Lower leg skin (tissue), 4 donors: ENCODE results near the gene RAD51B. TPM values are rescaled to one million over a fixed set of nuclear protein-coding genes. Genes with fewer than 3 reads are reported as not detected.
"Not testable (repeated sequence)": the region's sequence is repeated elsewhere in the genome, so short reads cannot be mapped to it uniquely, and the experiment has no call there.

ENCODE experiments used
- DNase-seq, 2 donors: peaks; one replicate each; pipeline ENCODE4 v3.0.0-alpha.2; 2019; ENCODE audit warnings: low spot score in 2 of 2
- H3K4me3 ChIP-seq: fragments of 200-600 bp; sonication (generic); 2 replicates; pipeline ENCODE4 v1.5.1; 2017; ENCODE audit warnings: mild to moderate bottlenecking, low read depth; ENCODE audit not compliant: poor library complexity, severe bottlenecking
- POLR2A ChIP-seq, 2 donors: fragments of 450-650 bp; IDR thresholded peaks; one replicate each; pipeline ENCODE4 v1.6.1; 2016 to 2017; ENCODE audit warnings: antibody characterized with exemption in 2 of 2, mild to moderate bottlenecking in 1 of 2, moderate library complexity in 1 of 2
- whole genome bisulfite sequencing, 2 donors: methylation state at CpG; one replicate each; pipeline ENCODE4 v1.1.5; 2018; 5-methylcytosine and 5-hydroxymethylcytosine counted together
- intact Hi-C: fragments of 100-400 bp; cut with DNase I; formaldehyde crosslinking; loops from one replicate; pipeline ENCODE4 v1.15.0; 2023; ENCODE audit warnings: low total_unique reads
- total RNA-seq, 4 donors: library from RNA; depleted of rRNA; stranded (reverse); fragments of >200 nt; gene quantifications; one replicate each; pipeline ENCODE4 v1.1.0, GENCODE V29; 2016
- TF ChIP-seq, protein P1 (sequence below), 3 donors: fragments of 450-650 bp; IDR thresholded peaks; one replicate each; pipeline ENCODE4 v1.5.1; 2016; ENCODE audit warnings: antibody characterized with exemption in 3 of 3, mild to moderate bottlenecking in 3 of 3, moderate library complexity in 2 of 3

The RAD51B gene
- total RNA-seq, 4 donors from 2014 or later, result 6.1 to 27.2 (median 13.6) TPM

DNA sequence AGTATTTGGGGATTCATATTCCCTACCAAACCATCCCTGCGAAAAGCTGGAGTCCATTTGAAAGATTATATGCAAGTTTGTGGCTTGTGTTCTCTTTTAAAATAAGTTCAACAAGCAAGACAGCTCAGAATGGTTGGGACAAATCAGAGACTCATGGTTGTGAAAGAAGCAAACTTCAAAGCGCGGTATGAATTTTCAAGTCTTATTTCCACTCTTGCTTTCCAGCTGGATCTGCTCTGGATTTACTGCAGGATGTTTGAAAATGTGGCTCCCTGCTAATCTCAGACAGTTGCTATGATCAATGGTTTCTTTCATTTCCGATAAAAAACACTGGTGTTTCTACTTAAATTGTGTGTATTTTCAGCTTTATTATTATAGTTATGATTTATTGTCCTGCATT, 477.5 kb downstream of the RAD51B start:
- TF ChIP-seq, protein P1, sequence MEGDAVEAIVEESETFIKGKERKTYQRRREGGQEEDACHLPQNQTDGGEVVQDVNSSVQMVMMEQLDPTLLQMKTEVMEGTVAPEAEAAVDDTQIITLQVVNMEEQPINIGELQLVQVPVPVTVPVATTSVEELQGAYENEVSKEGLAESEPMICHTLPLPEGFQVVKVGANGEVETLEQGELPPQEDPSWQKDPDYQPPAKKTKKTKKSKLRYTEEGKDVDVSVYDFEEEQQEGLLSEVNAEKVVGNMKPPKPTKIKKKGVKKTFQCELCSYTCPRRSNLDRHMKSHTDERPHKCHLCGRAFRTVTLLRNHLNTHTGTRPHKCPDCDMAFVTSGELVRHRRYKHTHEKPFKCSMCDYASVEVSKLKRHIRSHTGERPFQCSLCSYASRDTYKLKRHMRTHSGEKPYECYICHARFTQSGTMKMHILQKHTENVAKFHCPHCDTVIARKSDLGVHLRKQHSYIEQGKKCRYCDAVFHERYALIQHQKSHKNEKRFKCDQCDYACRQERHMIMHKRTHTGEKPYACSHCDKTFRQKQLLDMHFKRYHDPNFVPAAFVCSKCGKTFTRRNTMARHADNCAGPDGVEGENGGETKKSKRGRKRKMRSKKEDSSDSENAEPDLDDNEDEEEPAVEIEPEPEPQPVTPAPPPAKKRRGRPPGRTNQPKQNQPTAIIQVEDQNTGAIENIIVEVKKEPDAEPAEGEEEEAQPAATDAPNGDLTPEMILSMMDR (IDR thresholded peaks at IDR 0.05), result no peak
- no peak for TF ChIP-seq POLR2A (IDR thresholded peaks at IDR 0.05)
- WGBS, 2 donors, result 60 to 80% methylated on average over 4 of the region's 4 CpGs
- no peak overlapping the region for H3K4me3 ChIP-seq
- DNase-seq, result no peak
- intact Hi-C loops, result no loop called here

DNA sequence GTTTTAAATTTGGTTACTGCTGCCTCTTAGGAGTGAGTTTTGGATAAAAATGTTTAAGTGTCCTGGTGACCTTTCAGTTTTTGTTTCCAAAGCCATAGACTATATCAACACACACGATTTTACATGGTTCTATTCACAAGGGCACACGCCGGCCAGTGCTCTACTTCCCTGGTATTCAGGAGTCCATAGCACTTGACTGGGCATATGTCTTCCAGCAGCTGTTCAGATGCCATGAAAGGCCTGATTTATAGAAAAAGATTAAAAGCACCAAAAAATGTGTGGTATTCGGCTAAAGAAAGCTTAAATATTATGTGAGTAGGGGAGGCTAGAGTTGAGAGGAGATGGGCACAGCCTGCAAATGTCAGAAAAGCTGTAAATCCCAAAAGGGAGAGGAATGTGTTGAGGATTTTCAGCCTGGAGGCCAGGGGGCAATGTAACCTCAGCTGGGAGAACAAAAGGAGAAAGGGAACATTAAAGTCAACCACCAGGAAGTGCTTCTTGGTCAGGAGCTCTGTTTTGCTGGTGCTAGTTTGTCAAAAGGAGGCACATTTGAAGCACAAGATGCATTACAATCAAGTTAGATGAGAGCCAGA, 478.4 kb downstream of the RAD51B start:
- 86 to 87% methylated on average over 4 of the region's 4 CpGs for WGBS, 2 donors
- no peak overlapping the region for H3K4me3 ChIP-seq
- DNase-seq, result no peak
- TF ChIP-seq, protein P1 (IDR thresholded peaks at IDR 0.05), result no peak
- no peak for TF ChIP-seq POLR2A (IDR thresholded peaks at IDR 0.05)
- intact Hi-C loops, result no loop called here

DNA sequence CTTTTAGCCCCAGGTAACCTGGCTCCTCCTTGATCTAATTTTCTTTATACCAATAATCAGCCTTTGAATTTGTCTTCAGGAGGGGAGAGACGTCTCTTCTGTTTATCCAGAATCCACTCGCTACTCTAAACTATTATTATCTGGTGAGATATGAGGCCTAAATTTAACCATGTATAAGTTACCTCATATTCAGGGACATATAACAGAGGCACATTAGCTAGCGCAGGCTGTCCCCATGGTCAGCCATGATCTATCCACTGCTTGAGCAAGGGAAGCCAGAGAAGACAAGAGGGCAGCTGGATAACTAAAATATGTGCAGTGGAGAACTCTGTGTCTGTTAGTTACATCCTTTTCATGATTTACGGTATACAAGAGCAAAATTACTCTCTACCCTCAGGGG, 481.0 kb downstream of the RAD51B start:
- 93 to 95% methylated on average over 4 of the region's 4 CpGs for WGBS, 2 donors
- H3K4me3 ChIP-seq, result no peak overlapping the region
- intact Hi-C loops, result no loop called here
- no peak for DNase-seq
- TF ChIP-seq, protein P1 (IDR thresholded peaks at IDR 0.05), result no peak
- no peak for TF ChIP-seq POLR2A (IDR thresholded peaks at IDR 0.05)

DNA sequence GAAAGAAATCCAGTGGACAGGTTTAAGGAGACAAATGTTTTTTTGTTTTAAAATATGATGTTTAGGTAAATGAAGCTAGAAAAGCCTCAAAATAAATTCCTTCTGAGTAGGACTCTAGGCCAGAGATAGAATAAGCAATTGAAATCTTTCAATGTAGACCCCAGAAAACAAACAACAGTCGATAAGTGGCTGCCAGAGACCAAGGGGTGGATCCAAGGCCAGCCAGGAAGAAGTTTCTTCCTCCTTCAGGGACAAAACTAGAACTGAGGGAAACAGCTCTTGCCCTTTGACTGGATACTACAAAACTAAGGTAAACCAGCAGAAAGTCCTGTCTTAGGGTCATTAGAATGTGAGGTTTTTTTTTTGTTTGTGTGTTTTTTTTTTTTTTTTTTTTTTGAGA, 481.6 kb downstream of the RAD51B start:
- intact Hi-C loops, result no loop called here
- DNase-seq, result no peak
- H3K4me3 ChIP-seq, result no peak overlapping the region
- TF ChIP-seq POLR2A (IDR thresholded peaks at IDR 0.05), result no peak
- TF ChIP-seq, protein P1 (IDR thresholded peaks at IDR 0.05), result no peak
- 65 to 84% methylated on average over 1 of the region's 1 CpG for WGBS, 2 donors

DNA sequence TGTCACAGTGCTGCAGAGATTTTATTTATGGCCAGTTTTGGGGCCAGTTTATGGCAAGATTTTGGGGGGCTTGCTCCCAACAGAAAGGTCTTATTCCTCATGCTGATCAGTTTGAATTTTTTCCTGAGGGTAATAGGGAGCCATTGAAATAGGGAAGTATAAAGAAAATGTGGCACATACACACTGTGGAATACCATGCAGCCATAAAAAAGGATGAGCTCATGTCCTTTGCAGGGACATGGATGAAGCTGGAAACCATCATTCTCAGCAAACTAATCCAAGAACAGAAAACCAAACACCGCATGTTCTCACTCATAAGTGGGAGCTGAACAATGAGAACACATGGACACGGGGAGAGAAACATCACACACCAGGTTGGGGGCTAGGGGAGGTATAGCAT, 483.4 kb downstream of the RAD51B start:
- intact Hi-C loops, result not testable (repeated sequence)

DNA sequence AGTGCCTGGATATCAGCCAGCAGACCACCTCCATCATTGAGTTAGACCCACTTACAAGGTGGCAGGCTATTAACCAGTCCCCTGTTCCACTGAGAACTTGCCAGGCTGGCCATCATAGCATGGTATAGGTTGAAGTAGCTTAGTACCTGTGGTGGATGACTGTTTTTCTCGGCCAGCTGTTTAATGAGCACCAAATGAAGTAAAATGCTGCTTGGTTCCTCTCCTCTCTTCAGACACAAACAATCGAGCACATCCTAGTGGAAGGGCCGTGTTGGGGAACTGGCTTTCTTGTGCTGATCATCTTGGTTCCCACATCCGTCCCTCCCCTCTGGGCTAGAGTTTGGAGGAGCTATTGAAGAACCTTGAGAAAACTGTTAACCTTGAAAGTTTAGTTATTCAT, 486.2 kb downstream of the RAD51B start:
- TF ChIP-seq POLR2A (IDR thresholded peaks at IDR 0.05), result no peak
- TF ChIP-seq, protein P1 (IDR thresholded peaks at IDR 0.05), result no peak
- WGBS, 2 donors, result 85 to 98% methylated on average over 4 of the region's 4 CpGs

More for the DNA sequence above, 483.4 kb downstream of the RAD51B start:
- WGBS, 2 donors, result 96 to 100% methylated on average over 2 of the region's 2 CpGs
- not testable (repeated sequence) for DNase-seq, H3K4me3 ChIP-seq

More for the DNA sequence above, 486.2 kb downstream of the RAD51B start:
- DNase-seq, result no peak
- H3K4me3 ChIP-seq, result no peak overlapping the region
- intact Hi-C loops, result no loop called here
